ENCODE data around the gene TNPO2. TPM values are rescaled to one million over a fixed set of nuclear protein-coding genes. Genes with fewer than 3 reads are reported as not detected.
"Not testable (repeated sequence)": the region's sequence is repeated elsewhere in the genome, so short reads cannot be mapped to it uniquely, and the experiment has no call there.

TNPO2 gene
- total and polyA plus RNA-seq, 2 donors: 35.4 to 50.7 TPM

DNA sequence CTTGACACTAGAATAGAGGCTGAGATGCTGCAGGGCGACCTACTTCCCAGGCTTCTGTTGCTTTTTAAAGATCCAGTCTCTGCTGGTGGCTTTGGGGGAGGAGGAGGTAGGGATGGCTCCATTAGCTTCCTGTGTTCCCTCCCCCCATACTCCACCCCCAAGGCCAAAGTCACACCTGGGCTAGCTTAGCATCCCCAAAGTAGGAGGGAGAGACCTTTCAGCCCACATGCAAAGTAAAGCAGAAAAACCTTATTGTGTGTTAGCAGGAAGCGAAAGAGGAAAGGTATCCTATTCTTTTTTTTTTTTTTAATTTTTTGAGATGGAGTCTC is 3.2 kb upstream of the TNPO2 start:
- Histone ChIP-seq H3K4me3 (ENCODE audit: low read depth, low read length) (no peak overlapping the region), H3K27ac (ENCODE audit: low read depth) (no peak overlapping the region), H3K36me3 (ENCODE audit: insufficient read depth) (no peaks in the 10 kb centered on the region), H3K4me1 (ENCODE audit: insufficient read depth) (peaks cover 1% of the 10 kb centered on the region)
- DNase-seq (ENCODE audit: extremely low spot score): no peak
- WGBS: 93% methylated on average over 2 of the region's 2 CpGs

DNA sequence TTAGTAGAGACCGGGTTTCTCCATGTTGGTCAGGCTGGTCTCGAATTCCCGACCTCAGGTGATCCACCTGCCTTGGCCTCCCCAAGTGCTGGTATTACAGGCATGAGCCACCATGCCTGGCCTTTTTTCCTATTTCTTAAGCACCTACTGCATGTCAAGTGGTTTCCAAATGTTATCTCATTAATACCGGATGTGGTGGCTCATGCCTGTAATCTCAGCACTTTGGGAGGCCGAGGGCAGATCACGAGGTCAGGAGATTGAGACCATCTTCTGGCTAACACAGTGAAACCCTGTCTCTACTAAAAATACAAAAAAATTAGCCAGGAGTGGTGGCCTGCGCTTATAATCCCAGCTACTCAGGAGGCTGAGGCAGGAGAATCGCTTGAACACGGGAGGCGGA is 1.9 kb upstream of the TNPO2 start:
- not testable (repeated sequence) for H3K4me3 ChIP-seq (ENCODE audit: low read depth, low read length); DNase-seq (ENCODE audit: extremely low spot score); H3K36me3 ChIP-seq (ENCODE audit: insufficient read depth); H3K27ac ChIP-seq (ENCODE audit: low read depth); H3K4me1 ChIP-seq (ENCODE audit: insufficient read depth)
- WGBS: 93% methylated on average over 10 of the region's 10 CpGs

- WGBS: 2% methylated on average over 7 of the region's 7 CpGs
- Histone ChIP-seq H3K4me3 (ENCODE audit: low read depth, low read length) (peak overlapping the region; percentile 23), H3K27ac (ENCODE audit: low read depth) (no peak overlapping the region), H3K36me3 (ENCODE audit: insufficient read depth) (no peaks in the 10 kb centered on the region), H3K4me1 (ENCODE audit: insufficient read depth) (peaks cover 1% of the 10 kb centered on the region)
- DNase-seq (ENCODE audit: extremely low spot score): no peak
Measured at GRCh38 chr19:12723381-12723640, 421 bp downstream of the TNPO2 start.

- peak overlapping the region; percentile 90 for H3K4me3 ChIP-seq (ENCODE audit: low read depth, low read length)
- H3K27ac ChIP-seq (ENCODE audit: low read depth): no peak overlapping the region
- DNase-seq (ENCODE audit: extremely low spot score): peak; percentile 95
- H3K4me1 ChIP-seq (ENCODE audit: insufficient read depth): peaks cover 1% of the 10 kb centered on the region
- no peaks in the 10 kb centered on the region for H3K36me3 ChIP-seq (ENCODE audit: insufficient read depth)
- 1% methylated on average over 32 of the region's 32 CpGs for WGBS
Measured at GRCh38 chr19:12722566-12723380, 959 bp downstream of the TNPO2 start.

GRCh38 chr19:12721656-12722565 is 1.8 kb downstream of the TNPO2 start:
- H3K36me3 ChIP-seq (ENCODE audit: insufficient read depth): no peaks in the 10 kb centered on the region
- no peak for DNase-seq (ENCODE audit: extremely low spot score)
- peak overlapping the region; percentile 87 for H3K27ac ChIP-seq (ENCODE audit: low read depth)
- H3K4me3 ChIP-seq (ENCODE audit: low read depth, low read length): peak overlapping the region; percentile 90
- under 1% methylated on average over 65 of the region's 65 CpGs for WGBS
- H3K4me1 ChIP-seq (ENCODE audit: insufficient read depth): peaks cover 1% of the 10 kb centered on the region

GRCh38 chr19:12720851-12721655 is 2.7 kb downstream of the TNPO2 start:
- H3K4me1 ChIP-seq (ENCODE audit: insufficient read depth): peaks cover 1% of the 10 kb centered on the region
- DNase-seq (ENCODE audit: extremely low spot score): no peak
- 7% methylated on average over 59 of the region's 59 CpGs for WGBS

DNA sequence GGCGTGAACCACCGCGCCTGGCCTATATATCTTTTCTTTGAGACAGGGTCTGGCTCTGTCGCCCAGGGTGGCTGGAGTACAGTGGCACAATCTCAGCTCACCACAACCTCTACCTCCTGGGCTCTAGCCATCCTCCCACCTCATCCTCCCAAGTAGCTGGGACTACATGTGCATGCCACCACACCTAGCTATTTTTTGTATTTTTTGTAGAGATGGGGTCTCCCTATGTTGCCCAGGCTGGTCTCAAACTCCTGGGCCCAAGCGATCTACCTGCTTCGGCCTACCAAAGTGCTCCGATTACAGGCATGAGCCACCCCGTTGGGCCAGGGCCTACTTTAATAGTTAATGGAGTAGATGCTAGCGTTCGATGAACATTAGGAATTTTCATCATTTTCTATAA is 3.4 kb downstream of the TNPO2 start:
- DNase-seq (ENCODE audit: extremely low spot score): no peak
- WGBS: 80% methylated on average over 10 of the region's 10 CpGs
- Histone ChIP-seq H3K4me1 (ENCODE audit: insufficient read depth) (peaks cover 1% of the 10 kb centered on the region), H3K36me3 (ENCODE audit: insufficient read depth) (no peaks in the 10 kb centered on the region), H3K27ac (ENCODE audit: low read depth) (no peak overlapping the region), H3K4me3 (ENCODE audit: low read depth, low read length) (no peak overlapping the region)

More at GRCh38 chr19:12720851-12721655, 2.7 kb downstream of the TNPO2 start:
- Histone ChIP-seq H3K4me3 (ENCODE audit: low read depth, low read length) (peak overlapping the region; percentile 90), H3K36me3 (ENCODE audit: insufficient read depth) (no peaks in the 10 kb centered on the region), H3K27ac (ENCODE audit: low read depth) (peak overlapping the region; percentile 51)

DNA sequence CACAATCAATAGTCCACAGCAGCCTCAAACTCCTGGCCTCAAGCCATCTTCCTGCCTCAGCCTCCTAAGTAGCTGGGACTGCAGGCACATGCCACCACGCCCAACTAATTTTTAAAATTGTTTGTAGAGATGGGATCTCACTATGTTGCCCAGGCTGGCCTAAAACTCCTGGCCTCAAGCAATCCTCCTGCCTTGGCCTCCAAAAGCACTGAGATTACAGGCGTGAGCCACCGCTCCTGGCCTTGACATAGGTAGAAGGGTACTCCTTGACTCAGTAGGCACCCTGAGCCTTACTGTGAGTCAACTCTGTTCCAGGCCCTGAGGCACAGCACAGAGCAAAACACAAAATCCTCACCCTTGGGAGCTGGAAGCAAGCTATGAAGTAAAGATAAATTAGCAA is 7.8 kb downstream of the TNPO2 start:
- Histone ChIP-seq H3K4me1 (ENCODE audit: insufficient read depth) (no peaks in the 10 kb centered on the region), H3K36me3 (ENCODE audit: insufficient read depth) (peaks cover 5% of the 10 kb centered on the region), H3K4me3 (ENCODE audit: low read depth, low read length) (no peak overlapping the region), H3K27ac (ENCODE audit: low read depth) (no peak overlapping the region)
- no peak for DNase-seq (ENCODE audit: extremely low spot score)
- 95% methylated on average over 3 of the region's 3 CpGs for WGBS

- DNase-seq (ENCODE audit: extremely low spot score): no peak
- WGBS: 95% methylated on average over 15 of the region's 15 CpGs
- H3K4me3 ChIP-seq (ENCODE audit: low read depth, low read length): no peak overlapping the region
- H3K36me3 ChIP-seq (ENCODE audit: insufficient read depth): peaks cover 10% of the 10 kb centered on the region
- H3K27ac ChIP-seq (ENCODE audit: low read depth): no peak overlapping the region
- H3K4me1 ChIP-seq (ENCODE audit: insufficient read depth): no peaks in the 10 kb centered on the region
Measured at GRCh38 chr19:12715102-12715501, 8.6 kb downstream of the TNPO2 start.

DNA sequence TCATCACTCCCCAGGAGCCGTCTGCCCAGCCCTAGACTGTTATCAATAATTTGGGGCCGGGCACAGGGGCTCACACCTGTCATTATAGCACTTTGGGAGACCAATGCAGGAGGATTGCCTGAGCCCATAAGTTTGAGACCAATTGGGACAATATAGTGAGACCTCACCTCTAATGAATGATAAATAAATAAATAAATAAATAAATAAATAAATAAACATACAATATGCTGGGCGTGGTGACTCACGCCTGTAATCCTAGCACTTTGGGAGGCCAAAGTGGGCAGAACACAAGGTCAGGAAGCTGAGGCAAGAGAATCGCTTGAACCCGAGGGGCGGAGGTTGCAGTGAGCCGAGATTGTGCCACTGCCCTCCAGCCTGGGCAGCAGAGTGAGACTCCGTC is 10.4 kb downstream of the TNPO2 start:
- H3K36me3 ChIP-seq (ENCODE audit: insufficient read depth); H3K4me1 ChIP-seq (ENCODE audit: insufficient read depth); DNase-seq (ENCODE audit: extremely low spot score); H3K4me3 ChIP-seq (ENCODE audit: low read depth, low read length); H3K27ac ChIP-seq (ENCODE audit: low read depth): not testable (repeated sequence)
- 94% methylated on average over 9 of the region's 9 CpGs for WGBS

- not testable (repeated sequence) for H3K4me1 ChIP-seq (ENCODE audit: insufficient read depth); H3K4me3 ChIP-seq (ENCODE audit: low read depth, low read length); H3K27ac ChIP-seq (ENCODE audit: low read depth); DNase-seq (ENCODE audit: extremely low spot score)
- H3K36me3 ChIP-seq (ENCODE audit: insufficient read depth): peaks cover 11% of the 10 kb centered on the region
- WGBS: 41% methylated on average over 12 of the region's 14 CpGs
Measured at GRCh38 chr19:12712077-12712476, 11.7 kb downstream of the TNPO2 start.

GRCh38 chr19:12711187-12711586 is 12.5 kb downstream of the TNPO2 start:
- Histone ChIP-seq H3K4me1 (ENCODE audit: insufficient read depth) (no peaks in the 10 kb centered on the region), H3K27ac (ENCODE audit: low read depth) (no peak overlapping the region), H3K4me3 (ENCODE audit: low read depth, low read length) (no peak overlapping the region), H3K36me3 (ENCODE audit: insufficient read depth) (peaks cover 13% of the 10 kb centered on the region)
- DNase-seq (ENCODE audit: extremely low spot score): no peak
- WGBS: 95% methylated on average over 17 of the region's 17 CpGs

- 95% methylated on average over 8 of the region's 8 CpGs for WGBS
- peaks cover 10% of the 10 kb centered on the region for H3K36me3 ChIP-seq (ENCODE audit: insufficient read depth)
- H3K4me3 ChIP-seq (ENCODE audit: low read depth, low read length): no peak overlapping the region
- H3K4me1 ChIP-seq (ENCODE audit: insufficient read depth): no peaks in the 10 kb centered on the region
- no peak for DNase-seq (ENCODE audit: extremely low spot score)
- H3K27ac ChIP-seq (ENCODE audit: low read depth): no peak overlapping the region
Measured at GRCh38 chr19:12708641-12709040, 15.1 kb downstream of the TNPO2 start.
